GM23338 (cell line): ENCODE results near the gene ELAVL2. TPM values are rescaled to one million over a fixed set of nuclear protein-coding genes. Genes with fewer than 3 reads are reported as not detected.

Experiments
- ATAC-seq: fragments of 200-7000 bp; cut with Tn5 transposase; 3 replicates; pipeline ENCODE4 v1.9.1; 2020
- DNase-seq: peaks from one replicate; pipeline ENCODE4 v3.0.0-alpha.2; 2015; ENCODE audit warnings: low spot score
- H2AFZ ChIP-seq: fragments of 200-600 bp; sonication (generic); 2 replicates; pipeline ENCODE4 v1.8.0; 2016; ENCODE audit warnings: antibody characterized with exemption, mild to moderate bottlenecking, moderate library complexity
- H3F3A ChIP-seq: fragments of 200-600 bp; sonication (generic); replicated peaks from 2 replicates; pipeline ENCODE4 v1.8.0; 2017; ENCODE audit warnings: antibody characterized with exemption, mixed run types, low read depth
- H3K27ac ChIP-seq: fragments of 200-600 bp; sonication (generic); 2 replicates; pipeline ENCODE4 v1.6.1; 2016; ENCODE audit warnings: low read depth
- H3K27me3 ChIP-seq: fragments of 200-600 bp; sonication (generic); 2 replicates; pipeline ENCODE4 v1.8.0; 2016; ENCODE audit warnings: mild to moderate bottlenecking, mixed run types, moderate library complexity; ENCODE audit not compliant: insufficient read depth
- H3K36me3 ChIP-seq: fragments of 200-600 bp; sonication (generic); 2 replicates; pipeline ENCODE4 v1.8.0; 2016; ENCODE audit warnings: mild to moderate bottlenecking; ENCODE audit not compliant: insufficient read depth
- H3K4me1 ChIP-seq: fragments of 200-600 bp; sonication (generic); 2 replicates; pipeline ENCODE4 v1.8.0; 2016; ENCODE audit warnings: mild to moderate bottlenecking, moderate library complexity; ENCODE audit not compliant: insufficient read depth
- H3K4me2 ChIP-seq: fragments of 200-600 bp; sonication (generic); 2 replicates; pipeline ENCODE4 v1.7.1; 2017; ENCODE audit warnings: mixed run types
- H3K4me3 ChIP-seq: fragments of 200-600 bp; sonication (generic); 2 replicates; pipeline ENCODE4 v1.6.1; 2016; ENCODE audit warnings: mixed run types
- H3K79me2 ChIP-seq: fragments of 200-600 bp; sonication (generic); replicated peaks from 2 replicates; pipeline ENCODE4 v1.8.0; 2017; ENCODE audit warnings: mild to moderate bottlenecking; ENCODE audit not compliant: insufficient read depth
- H3K9me2 ChIP-seq: fragments of 200-600 bp; sonication (generic); 2 replicates; pipeline ENCODE4 v1.8.0; 2017; ENCODE audit not compliant: insufficient read depth
- H4K20me1 ChIP-seq: fragments of 200-600 bp; sonication (generic); replicated peaks from 2 replicates; pipeline ENCODE4 v1.8.0; 2017; ENCODE audit warnings: mild to moderate bottlenecking; ENCODE audit not compliant: insufficient read depth
- H3K27ac Mint-ChIP-seq: 2 replicates; pipeline ENCODE4 v1.8.0; 2020; ENCODE audit warnings: inconsistent platforms, mild to moderate bottlenecking, moderate library complexity, mixed read lengths
- H3K27me3 Mint-ChIP-seq: 3 replicates; pipeline ENCODE4 v1.8.0; 2022; ENCODE audit warnings: low read depth, mild to moderate bottlenecking, moderate library complexity, mixed read lengths, inconsistent platforms; ENCODE audit not compliant: insufficient read depth, poor library complexity
- H3K36me3 Mint-ChIP-seq: 3 replicates; pipeline ENCODE4 v1.8.0; 2021; ENCODE audit warnings: low read depth, mild to moderate bottlenecking, inconsistent platforms, moderate library complexity, mixed read lengths
- H3K4me1 Mint-ChIP-seq: 3 replicates; pipeline ENCODE4 v1.8.0; 2020; ENCODE audit warnings: mild to moderate bottlenecking, inconsistent platforms, mixed read lengths
- H3K4me3 Mint-ChIP-seq: 3 replicates; pipeline ENCODE4 v1.8.0; 2021; ENCODE audit warnings: moderate library complexity, mild to moderate bottlenecking, inconsistent platforms, mixed read lengths
- H3K9me3 Mint-ChIP-seq: 3 replicates; pipeline ENCODE4 v1.8.0; 2020; ENCODE audit warnings: moderate library complexity, mild to moderate bottlenecking, inconsistent platforms, mixed read lengths
- CREB1 ChIP-seq: fragments of 250-450 bp; sonication (Bioruptor Pico); IDR thresholded peaks from 2 replicates; pipeline ENCODE4 v1.5.0; 2020; ENCODE audit warnings: low read depth, mild to moderate bottlenecking, moderate library complexity
- JUNB ChIP-seq: IDR thresholded peaks from one replicate; pipeline ENCODE4 v1.6.1; 2016; ENCODE audit warnings: antibody characterized with exemption; ENCODE audit not compliant: unreplicated experiment
- POLR2AphosphoS5 ChIP-seq: IDR thresholded peaks from 2 replicates; pipeline ENCODE4 v1.6.1; 2016; ENCODE audit warnings: antibody characterized with exemption, low read depth
- STAT1 ChIP-seq: IDR thresholded peaks from one replicate; pipeline ENCODE4 v1.6.1; 2016; ENCODE audit warnings: antibody characterized with exemption; ENCODE audit not compliant: unreplicated experiment
- polyA plus RNA-seq: library from polyadenylated mRNA; unstranded; fragments of >200 nt; fragmentation: Nextera tagmentation; extraction: Ambion mirVana; gene quantifications from 2 replicates; pipeline ENCODE4 v1.2.1, GENCODE V29; 2016
- total RNA-seq: library from RNA; depleted of rRNA; stranded (reverse); fragments of >200 nt; shearing (Covaris generic); gene quantifications from 2 replicates; pipeline ENCODE4 v1.2.3, GENCODE V29; 2014
- TF ChIP-seq, protein P1 (sequence below), 2 experiments: fragments of 200-600 bp in 1 of 2; sonication (generic) in 1 of 2; conservative IDR thresholded peaks; 2 replicates each; pipeline versions ENCODE4 v1.5.1 to v1.6.1; 2016 to 2017; ENCODE audit warnings: antibody characterized with exemption in 2 of 2, low read depth in 2 of 2, mild to moderate bottlenecking in 2 of 2, moderate library complexity in 1 of 2

The ELAVL2 gene
- total and polyA plus RNA-seq, 2 experiments from 2014 or later = 18.6 to 42.4 TPM

DNA sequence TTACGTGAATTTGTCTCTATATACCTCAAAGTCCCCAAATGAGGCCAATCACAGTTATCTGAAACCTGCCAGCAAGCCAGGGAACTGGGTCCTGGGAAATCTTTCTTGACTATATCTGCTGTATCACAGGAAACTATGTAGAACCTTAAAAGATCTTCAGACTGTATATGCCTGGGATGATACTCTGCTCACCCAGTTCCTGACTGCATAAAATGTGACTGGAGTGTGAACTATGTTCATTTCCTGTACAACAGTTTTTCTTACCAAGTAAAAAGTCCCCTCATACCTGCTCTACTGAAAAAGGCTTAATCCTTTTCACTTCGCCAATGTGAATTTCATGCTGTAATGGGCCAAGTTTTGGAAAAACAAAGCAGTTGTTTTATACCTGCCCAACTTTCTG is 162.9 kb downstream of the ELAVL2 start:
- ATAC-seq (no peak), DNase-seq (no peak)
- Histone ChIP-seq H3F3A (no peaks in the 10 kb centered on the region), H3K36me3 (peaks cover 24% of the 10 kb centered on the region), H3K4me3 (no peak overlapping the region), H4K20me1 (peaks cover 9% of the 10 kb centered on the region; the same call in 1 of the 2 replicates), H3K27ac (no peak overlapping the region), H3K79me2 (0 out of 2 replicates have a peak, but pooled peaks cover 5% of the 10 kb centered on the region), H3K27me3 (no peaks in the 10 kb centered on the region), H3K4me1 (peaks cover 19% of the 10 kb centered on the region), H3K9me2 (no peaks in the 10 kb centered on the region), H2AFZ (no peak overlapping the region), H3K4me2 (no peak overlapping the region)
- Mint-ChIP-seq H3K36me3 (peaks cover 72% of the 10 kb centered on the region), H3K27ac (no peak overlapping the region), H3K4me3 (no peak overlapping the region), H3K27me3 (peaks cover 3% of the 10 kb centered on the region), H3K4me1 (peaks cover 24% of the 10 kb centered on the region), H3K9me3 (no peaks in the 10 kb centered on the region)
- no peak for TF ChIP-seq STAT1

DNA sequence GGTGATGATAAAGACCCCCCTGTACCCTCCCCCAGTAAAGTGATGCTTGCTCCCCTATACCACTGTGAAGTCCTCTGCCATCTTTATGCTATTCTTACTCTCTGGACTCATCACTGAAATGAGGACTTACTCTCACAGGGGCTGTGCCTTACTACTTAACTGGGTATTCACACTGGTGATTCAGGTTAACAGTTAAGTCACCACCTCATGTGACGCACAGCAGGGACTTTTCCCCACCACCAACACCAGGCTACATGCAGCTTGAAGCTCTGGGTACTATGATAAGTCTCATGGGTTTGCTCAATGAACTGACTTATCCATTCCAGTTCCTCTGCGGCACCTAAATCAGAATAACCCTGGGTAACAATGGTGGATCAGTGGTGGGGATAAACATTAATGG is 163.7 kb downstream of the ELAVL2 start:
- no peak for TF ChIP-seq POLR2AphosphoS5
- TF ChIP-seq JUNB = no peak
- no peak for TF ChIP-seq CREB1
- TF ChIP-seq, protein P1, sequence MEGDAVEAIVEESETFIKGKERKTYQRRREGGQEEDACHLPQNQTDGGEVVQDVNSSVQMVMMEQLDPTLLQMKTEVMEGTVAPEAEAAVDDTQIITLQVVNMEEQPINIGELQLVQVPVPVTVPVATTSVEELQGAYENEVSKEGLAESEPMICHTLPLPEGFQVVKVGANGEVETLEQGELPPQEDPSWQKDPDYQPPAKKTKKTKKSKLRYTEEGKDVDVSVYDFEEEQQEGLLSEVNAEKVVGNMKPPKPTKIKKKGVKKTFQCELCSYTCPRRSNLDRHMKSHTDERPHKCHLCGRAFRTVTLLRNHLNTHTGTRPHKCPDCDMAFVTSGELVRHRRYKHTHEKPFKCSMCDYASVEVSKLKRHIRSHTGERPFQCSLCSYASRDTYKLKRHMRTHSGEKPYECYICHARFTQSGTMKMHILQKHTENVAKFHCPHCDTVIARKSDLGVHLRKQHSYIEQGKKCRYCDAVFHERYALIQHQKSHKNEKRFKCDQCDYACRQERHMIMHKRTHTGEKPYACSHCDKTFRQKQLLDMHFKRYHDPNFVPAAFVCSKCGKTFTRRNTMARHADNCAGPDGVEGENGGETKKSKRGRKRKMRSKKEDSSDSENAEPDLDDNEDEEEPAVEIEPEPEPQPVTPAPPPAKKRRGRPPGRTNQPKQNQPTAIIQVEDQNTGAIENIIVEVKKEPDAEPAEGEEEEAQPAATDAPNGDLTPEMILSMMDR (conservative IDR thresholded peaks at IDR 0.05; ENCODE audit: low read depth in 2 of 2) = no peak
- ATAC-seq = no peak
- no peak overlapping the region for H3K27ac ChIP-seq
- Mint-ChIP-seq H3K4me1 (peaks cover 24% of the 10 kb centered on the region), H3K9me3 (no peaks in the 10 kb centered on the region), H3K4me3 (no peak overlapping the region), H3K36me3 (peaks cover 69% of the 10 kb centered on the region), H3K27me3 (peaks cover 3% of the 10 kb centered on the region), H3K27ac (no peak overlapping the region)
- no peak overlapping the region for H2AFZ ChIP-seq
- H3K4me1 ChIP-seq = peaks cover 19% of the 10 kb centered on the region
- H3K4me2 ChIP-seq = no peak overlapping the region
- 0 out of 2 replicates have a peak, but pooled peaks cover 5% of the 10 kb centered on the region for H3K79me2 ChIP-seq
- no peak for DNase-seq
- peaks cover 27% of the 10 kb centered on the region for H3K36me3 ChIP-seq
- H3F3A ChIP-seq = no peaks in the 10 kb centered on the region
- no peaks in the 10 kb centered on the region for H3K9me2 ChIP-seq
- no peak overlapping the region for H3K4me3 ChIP-seq
- H4K20me1 ChIP-seq = peaks cover 9% of the 10 kb centered on the region; the same call in 1 of the 2 replicates
- H3K27me3 ChIP-seq = no peaks in the 10 kb centered on the region

DNA sequence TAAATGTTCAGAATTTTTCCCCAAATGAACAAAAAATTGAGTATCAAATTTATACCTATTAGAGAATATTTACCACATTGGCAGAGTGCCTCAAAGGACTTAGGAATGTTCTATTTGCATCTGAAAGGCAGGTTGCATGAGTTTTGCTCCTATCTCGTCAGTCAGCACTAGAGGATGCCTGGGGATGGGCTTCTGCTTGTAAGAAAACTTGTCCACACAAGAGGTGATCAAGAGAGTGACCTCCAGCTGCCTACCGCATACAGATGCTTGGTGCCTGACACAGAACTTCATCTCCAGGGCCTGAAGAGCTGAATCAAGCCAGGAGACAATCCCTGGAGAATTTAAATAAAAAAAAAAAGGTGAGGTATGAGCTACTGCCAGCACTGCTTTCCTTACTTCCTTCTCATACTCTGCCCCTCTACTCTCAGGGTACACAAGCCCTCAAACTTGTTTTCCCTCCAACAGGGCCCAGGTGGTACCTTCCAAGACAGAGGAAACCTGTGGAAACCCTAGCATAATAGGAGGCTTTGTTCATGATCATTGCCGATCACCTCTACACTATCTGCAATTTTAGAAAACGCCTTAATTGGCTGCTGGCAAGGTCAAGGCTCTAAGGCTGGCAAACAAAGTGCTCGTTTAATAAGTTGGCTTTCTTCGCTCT is 166.6 kb downstream of the ELAVL2 start:
- no peaks in the 10 kb centered on the region for H3F3A ChIP-seq
- H3K27me3 ChIP-seq = no peaks in the 10 kb centered on the region
- Mint-ChIP-seq H3K27me3 (peaks cover 3% of the 10 kb centered on the region), H3K4me3 (no peak overlapping the region), H3K27ac (peak overlapping the region; percentile 90), H3K9me3 (no peaks in the 10 kb centered on the region), H3K36me3 (peaks cover 67% of the 10 kb centered on the region), H3K4me1 (peaks cover 21% of the 10 kb centered on the region)
- DNase-seq (peak; percentile 54), ATAC-seq (peak; percentile 85)
- H3K4me1 ChIP-seq = peaks cover 19% of the 10 kb centered on the region
- no peaks in the 10 kb centered on the region for H3K9me2 ChIP-seq
- peaks cover 12% of the 10 kb centered on the region; the same call in 1 of the 2 replicates for H3K36me3 ChIP-seq
- peak overlapping the region; percentile 61; the same call in 1 of the 2 replicates for H3K27ac ChIP-seq
- 0 out of 2 replicates have a peak, but pooled peaks cover 5% of the 10 kb centered on the region for H4K20me1 ChIP-seq
- H3K4me3 ChIP-seq = no peak overlapping the region
- peak overlapping the region; percentile 65 for H3K4me2 ChIP-seq
- H2AFZ ChIP-seq = no peak overlapping the region
- H3K79me2 ChIP-seq = 0 out of 2 replicates have a peak, but pooled peaks cover 5% of the 10 kb centered on the region
- TF ChIP-seq, protein P1 (conservative IDR thresholded peaks at IDR 0.05; ENCODE audit: low read depth in 2 of 2) = no peak
- TF ChIP-seq JUNB = no peak
